IMR-90 (cell line): Measurements from ENCODE around the gene TRAF1. TPM values are rescaled to one million over a fixed set of nuclear protein-coding genes. Genes with fewer than 3 reads are reported as not detected.

Experiments
- ATAC-seq: fragments of 200-7000 bp; cut with Tn5 transposase; 2 replicates; pipeline ENCODE4 v1.9.1; 2020; ENCODE audit warnings: low read depth, mild to moderate bottlenecking, moderate library complexity
- BruUV-seq: library from RNA; stranded (reverse); fragments of 400-500 nt; replicated peaks from 2 replicates; lab custom pipeline; 2021; lab: Mats Ljungman, UMichigan
- CTCF ChIA-PET: fragments of 300-600 bp; formaldehyde crosslinking; extraction: SDS; loops from one replicate; lab custom pipeline; 2021; ENCODE audit warnings: antibody characterized with exemption; lab: Yijun Ruan, JAX
- POLR2A ChIA-PET: fragments of 300-600 bp; sonication (Branson Sonifier 250); formaldehyde crosslinking; loops from one replicate; lab custom pipeline; 2022; ENCODE audit warnings: antibody characterized with exemption; ENCODE audit not compliant: unreplicated experiment; lab: Charles Lee
- DNase-seq: peaks from one replicate; pipeline ENCODE4 v3.0.0; 2013
- H2AFZ ChIP-seq: replicated peaks from 2 replicates; pipeline ENCODE3; 2013; ENCODE audit warnings: low read length, mild to moderate bottlenecking; ENCODE audit not compliant: poor library complexity
- H2AK5ac ChIP-seq: 2 replicates; pipeline ENCODE4 v1.6.1; 2013; ENCODE audit warnings: low read depth, low read length, inconsistent platforms
- H2AK9ac ChIP-seq: replicated peaks from 2 replicates; pipeline ENCODE3; 2013; ENCODE audit warnings: mild to moderate bottlenecking, low read depth, low read length, moderate library complexity; ENCODE audit not compliant: poor library complexity
- H2BK120ac ChIP-seq: 2 replicates; pipeline ENCODE4 v1.6.1; 2013; ENCODE audit warnings: low read depth, low read length, inconsistent platforms
- H2BK15ac ChIP-seq: 3 replicates; pipeline ENCODE4 v1.6.1; 2013; ENCODE audit warnings: low read depth, low read length, inconsistent platforms
- H2BK20ac ChIP-seq: 2 replicates; pipeline ENCODE4 v1.6.1; 2013; ENCODE audit warnings: low read depth, mild to moderate bottlenecking, inconsistent platforms, low read length, moderate library complexity
- H2BK5ac ChIP-seq: 2 replicates; pipeline ENCODE4 v1.6.1; 2013; ENCODE audit warnings: mild to moderate bottlenecking, low read depth, low read length, inconsistent platforms; ENCODE audit not compliant: poor library complexity, severe bottlenecking
- H3K14ac ChIP-seq: replicated peaks from 2 replicates; pipeline ENCODE4 v1.6.1; 2013; ENCODE audit warnings: low read depth, low read length, inconsistent platforms
- H3K18ac ChIP-seq: 2 replicates; pipeline ENCODE4 v1.6.1; 2013; ENCODE audit warnings: low read depth, low read length, control low read depth
- H3K23ac ChIP-seq: 2 replicates; pipeline ENCODE4 v1.6.1; 2013; ENCODE audit warnings: low read depth, low read length, inconsistent platforms
- H3K27ac ChIP-seq: 2 replicates; pipeline ENCODE4 v1.5.1; 2013; ENCODE audit warnings: mild to moderate bottlenecking, control low read depth, low read length; ENCODE audit not compliant: insufficient read depth
- H3K27me3 ChIP-seq: 2 replicates; pipeline ENCODE4 v1.6.1; 2013; ENCODE audit warnings: low read length; ENCODE audit not compliant: control insufficient read depth, insufficient read depth
- H3K36me3 ChIP-seq: 2 replicates; pipeline ENCODE4 v1.6.1; 2013; ENCODE audit warnings: low read length, mixed read lengths; ENCODE audit not compliant: control insufficient read depth, insufficient read depth
- H3K4ac ChIP-seq: 2 replicates; pipeline ENCODE4 v1.6.1; 2013; ENCODE audit warnings: low read depth, low read length, inconsistent platforms
- H3K4me1 ChIP-seq: 2 replicates; pipeline ENCODE4 v1.6.1; 2013; ENCODE audit warnings: low read length, mixed read lengths; ENCODE audit not compliant: control insufficient read depth, insufficient read depth
- H3K4me2 ChIP-seq: 2 replicates; pipeline ENCODE4 v1.6.1; 2013; ENCODE audit warnings: low read depth, mild to moderate bottlenecking, control low read depth, low read length, moderate library complexity
- H3K4me3 ChIP-seq: 2 replicates; pipeline ENCODE4 v1.5.1; 2013; ENCODE audit warnings: low read depth, mild to moderate bottlenecking, control low read depth, low read length, moderate library complexity; ENCODE audit not compliant: insufficient read depth
- H3K56ac ChIP-seq: 2 replicates; pipeline ENCODE4 v1.6.1; 2013; ENCODE audit warnings: low read length, inconsistent platforms; ENCODE audit not compliant: insufficient read depth; ENCODE audit errors: extremely low read depth
- H3K79me1 ChIP-seq, 2 experiments: 2 replicates each; pipeline ENCODE4 v1.6.1; 2013; ENCODE audit warnings: low read length in 2 of 2, inconsistent platforms in 1 of 2, low read depth in 1 of 2
- H3K9ac ChIP-seq: 2 replicates; pipeline ENCODE4 v1.6.1; 2013; ENCODE audit warnings: low read depth, low read length, control low read depth
- H3K9me1 ChIP-seq: 2 replicates; pipeline ENCODE4 v1.6.1; 2013; ENCODE audit warnings: low read length, inconsistent platforms; ENCODE audit not compliant: insufficient read depth
- H3K9me3 ChIP-seq: 2 replicates; pipeline ENCODE4 v1.6.1; 2013; ENCODE audit warnings: low read length; ENCODE audit not compliant: control insufficient read depth, insufficient read depth
- H4K20me1 ChIP-seq: 2 replicates; pipeline ENCODE4 v1.6.1; 2013; ENCODE audit warnings: low read length, inconsistent platforms; ENCODE audit not compliant: insufficient read depth
- H4K5ac ChIP-seq: 2 replicates; pipeline ENCODE4 v1.6.1; 2013; ENCODE audit warnings: mild to moderate bottlenecking, low read depth, low read length, control low read depth
- H4K8ac ChIP-seq, 2 experiments: 2 replicates each; pipeline ENCODE4 v1.6.1; 2013; ENCODE audit warnings: low read depth in 2 of 2, low read length in 2 of 2, control low read depth in 1 of 2, inconsistent platforms in 1 of 2
- H4K91ac ChIP-seq: 2 replicates; pipeline ENCODE4 v1.6.1; 2013; ENCODE audit warnings: low read depth, low read length, inconsistent platforms; ENCODE audit not compliant: insufficient read depth
- CTCF ChIP-seq: conservative IDR thresholded peaks from 2 replicates; pipeline ENCODE4 v1.5.1; 2012; ENCODE audit warnings: mild to moderate bottlenecking, low read depth, low read length, improper control_type of control experiment
- MAFK ChIP-seq: IDR thresholded peaks from 2 replicates; pipeline ENCODE4 v1.6.1; 2012; ENCODE audit warnings: low read depth, low read length, improper control_type of control experiment
- RFX5 ChIP-seq: IDR thresholded peaks from 2 replicates; pipeline ENCODE4 v1.8.0; 2012; ENCODE audit warnings: low read depth, mild to moderate bottlenecking, low read length, moderate library complexity
- USF2 ChIP-seq: fragments of 150-350 bp; IDR thresholded peaks from 2 replicates; pipeline ENCODE4 v1.6.1; 2017; ENCODE audit warnings: mild to moderate bottlenecking, antibody characterized with exemption, low read length, low read depth
- WGBS, 2 experiments: methylation state at CpG; one replicate each; pipeline versions ENCODE4 v1.1.5 to v1.1.7; 2013; ENCODE audit warnings: missing lambda C conversion rate in 2 of 2; ENCODE audit not compliant: insufficient read length in 1 of 2; ENCODE audit errors: extremely low coverage in 2 of 2; 5-methylcytosine and 5-hydroxymethylcytosine counted together
- dilution Hi-C: fragments of 300-500 bp; cut with HindIII; formaldehyde crosslinking; loops from one replicate; pipeline ENCODE4 v1.14.3; 2018; ENCODE audit warnings: low sequenced_read_pairs; ENCODE audit not compliant: unreplicated experiment
- in situ Hi-C: fragments of 300-500 bp; cut with MboI; formaldehyde crosslinking; loops from 3 replicates; pipeline ENCODE4 v1.14.3; 2019; ENCODE audit warnings: low sequenced_read_pairs, inconsistent platforms, mixed read lengths
- intact Hi-C: fragments of 100-400 bp; cut with micrococcal nuclease; formaldehyde crosslinking; loops from 2 replicates; pipeline ENCODE4 v1.10.0; 2022
- polyA plus RNA-seq, 3 experiments: library from polyadenylated mRNA; depleted of rRNA; stranded (reverse); fragments of >200 nt; gene quantifications; 2 replicates each; pipeline ENCODE4 v1.2.3, GENCODE V29; 2012; ENCODE audit warnings: low replicate concordance in 1 of 3
- total RNA-seq: library from RNA; depleted of rRNA; stranded (reverse); fragments of >200 nt; gene quantifications from 2 replicates; pipeline ENCODE4 v1.2.3, GENCODE V29; 2012

TRAF1 gene
- total and polyA plus RNA-seq, 2 of the 4 experiments (the other 2 are of a cell fraction) = 3.9 to 4.1 TPM

GRCh38 chr9:120894321-120895148, 32.1 kb downstream of the TRAF1 start (continued):
- TF ChIP-seq USF2 = no peak

- H3K4me2 ChIP-seq = no peak overlapping the region
Observed at GRCh38 chr9:120893611-120894307, 32.8 kb downstream of the TRAF1 start.

More at GRCh38 chr9:120893611-120894307, 32.8 kb downstream of the TRAF1 start:
- ChIA-PET POLR2A (no interaction called here), CTCF (interaction anchor here (1.0 kb wide), 1 partner anchor 9 kb away, joined by 3 read pairs; no protein-coding TSS in a partner anchor)
- intact Hi-C loops (no loop called here), dilution Hi-C loops (no loop called here), in situ Hi-C loops (no loop called here)
- peak overlapping the region; percentile 16; the same call in 1 of the 2 replicates for H2BK120ac ChIP-seq
- ATAC-seq (peak; percentile 15; the same call in 1 of the 2 replicates), DNase-seq (peak; percentile 73)
- no peaks in the 10 kb centered on the region for H3K79me1 ChIP-seq
- no peak overlapping the region for H3K9ac ChIP-seq
- H3K4me1 ChIP-seq = no peaks in the 10 kb centered on the region
- H3K18ac ChIP-seq = no peak overlapping the region
- H4K91ac ChIP-seq = no peak overlapping the region
- peak overlapping the region; percentile 75; the same call in 1 of the 2 replicates for H2AK5ac ChIP-seq
- no peak overlapping the region for H2BK15ac ChIP-seq
- no peaks in the 10 kb centered on the region for H3K9me1 ChIP-seq
- H3K14ac ChIP-seq = no peak overlapping the region
- TF ChIP-seq MAFK = no peak
- TF ChIP-seq RFX5 = no peak
- no peak for TF ChIP-seq CTCF
- H4K20me1 ChIP-seq = no peaks in the 10 kb centered on the region; the same call in 1 of the 2 replicates
- H3K23ac ChIP-seq = peak overlapping the region; percentile 72; the same call in 1 of the 2 replicates
- peaks cover 2% of the 10 kb centered on the region; the same call in 1 of the 2 replicates for H3K27me3 ChIP-seq
- no peaks in the 10 kb centered on the region for H3K36me3 ChIP-seq
- no peak overlapping the region for H2BK5ac ChIP-seq
- WGBS, 2 experiments = 60% methylated on average over 2 of the region's 13 CpGs; no CpG with 5 or more reads in 1 of the 2 experiments
- H2AK9ac ChIP-seq = peak overlapping the region; percentile 18
- H2AFZ ChIP-seq = no peak overlapping the region
- no peak overlapping the region for H4K5ac ChIP-seq
- no TSS peak for BruUV-seq
- peak overlapping the region; percentile 18; the same call in 1 of the 2 replicates for H3K4ac ChIP-seq
- no peak overlapping the region for H3K56ac ChIP-seq
- no peak overlapping the region for H3K4me3 ChIP-seq
- H4K8ac ChIP-seq = no peak overlapping the region; a peak in 1 of 4 replicates
- no peaks in the 10 kb centered on the region for H3K9me3 ChIP-seq
- no peak overlapping the region for H3K27ac ChIP-seq
- peak overlapping the region; percentile 37; the same call in 1 of the 2 replicates for H2BK20ac ChIP-seq
